GM12891 (cell line): Measurements from ENCODE around the gene IQGAP2.

Experiments used
- DNase-seq: peaks from one replicate; pipeline ENCODE4 v3.0.0; 2011; ENCODE audit warnings: low spot score; ENCODE audit not compliant: insufficient read length
- FAIRE-seq: peaks from 2 replicates; lab custom pipeline; 2011; peaks lifted over from hg19 to GRCh38; lab: Jason Lieb, UNC
- PAX5 ChIP-seq: IDR thresholded peaks from 2 replicates; pipeline ENCODE4 v1.6.1; 2011; ENCODE audit warnings: low read length, moderate library complexity, mild to moderate bottlenecking; ENCODE audit not compliant: insufficient read depth, severe bottlenecking
- POLR2A ChIP-seq: IDR thresholded peaks from 2 replicates; pipeline ENCODE4 v1.6.1; 2011; ENCODE audit warnings: low read depth, low read length, control low read depth
- POLR2AphosphoS5 ChIP-seq: IDR thresholded peaks from 2 replicates; pipeline ENCODE4 v1.6.1; 2011; ENCODE audit warnings: low read depth, low read length, control low read depth
- POU2F2 ChIP-seq: IDR thresholded peaks from 2 replicates; pipeline ENCODE4 v1.6.1; 2011; ENCODE audit warnings: low read depth, mild to moderate bottlenecking, control low read depth, low read length, moderate library complexity
- SPI1 ChIP-seq: IDR thresholded peaks from 2 replicates; pipeline ENCODE4 v1.6.1; 2011; ENCODE audit warnings: low read depth, low read length, control low read depth
- TAF1 ChIP-seq: IDR thresholded peaks from 2 replicates; pipeline ENCODE4 v1.6.1; 2011; ENCODE audit warnings: low read depth, low read length, control low read depth

IQGAP2 gene

DNA sequence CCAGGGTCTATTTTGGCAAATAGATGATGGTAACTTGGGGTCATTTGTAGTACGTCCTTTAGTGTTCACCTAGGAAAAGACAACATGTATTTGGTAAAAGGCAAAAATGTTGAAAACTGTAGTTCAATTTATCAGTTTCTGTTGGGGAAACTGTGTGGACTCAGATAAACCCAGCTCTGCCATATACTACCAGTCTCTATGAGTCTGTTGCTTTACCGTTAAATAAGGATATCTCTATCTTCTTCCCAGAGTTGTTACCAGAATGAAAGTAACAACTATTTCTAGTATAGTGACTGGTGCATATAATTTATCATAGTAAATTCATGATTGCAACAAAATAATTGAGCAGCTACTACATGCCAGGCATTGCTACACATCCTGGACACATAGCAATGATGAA lies 3.8 kb upstream of the IQGAP2 start:
- DNase-seq, result no peak
- TF ChIP-seq POU2F2, result no peak
- TF ChIP-seq POLR2AphosphoS5, result no peak
- no peak for TF ChIP-seq TAF1
- TF ChIP-seq POLR2A, result no peak
- no peak for FAIRE-seq

DNA sequence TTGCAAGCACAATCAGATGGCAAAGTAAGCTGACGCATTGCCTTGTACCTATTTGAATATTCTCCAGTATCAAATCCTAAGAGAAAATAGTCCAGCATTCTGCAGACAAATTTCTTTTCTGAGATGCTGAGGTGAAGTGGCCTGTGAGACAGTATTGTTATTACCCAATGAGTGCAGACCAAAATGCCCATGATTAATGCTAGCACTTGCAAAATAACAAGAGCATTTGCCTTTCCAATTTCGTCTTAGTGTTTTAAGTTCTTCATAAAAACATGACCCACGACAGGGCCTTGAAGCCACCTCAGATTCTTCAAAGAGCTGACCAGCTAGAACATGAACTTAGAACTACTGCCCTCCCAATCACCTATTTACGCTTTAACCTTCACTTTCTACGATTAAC lies 2.6 kb upstream of the IQGAP2 start:
- TF ChIP-seq POLR2AphosphoS5 (no peak), POU2F2 (no peak), TAF1 (no peak)
- no peak for FAIRE-seq
- DNase-seq, result no peak

DNA sequence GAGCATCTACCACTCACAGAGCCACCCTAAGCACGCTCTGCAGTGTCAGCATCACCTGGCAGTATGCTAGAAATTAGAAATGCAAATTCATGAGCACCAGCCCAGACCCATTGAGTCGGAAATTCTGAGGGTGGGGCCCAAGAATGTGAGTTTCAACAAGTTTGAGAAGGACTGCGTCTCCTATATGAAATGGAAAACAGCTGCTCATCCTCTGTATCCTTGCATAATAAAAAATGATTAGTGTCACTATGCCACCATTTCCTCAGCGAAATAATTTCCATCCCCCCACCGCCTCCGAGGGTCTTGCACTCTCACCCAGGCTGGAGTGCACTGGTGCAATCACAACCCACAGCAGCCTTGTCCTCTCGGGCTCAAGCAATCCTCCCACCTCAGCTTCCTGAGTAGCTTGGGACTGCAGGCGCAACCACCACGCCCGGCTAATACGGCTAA lies 1.3 kb upstream of the IQGAP2 start:
- TF ChIP-seq POU2F2, result peak; percentile 76; the same call in 1 of the 2 replicates
- no peak for TF ChIP-seq POLR2A
- FAIRE-seq (peak; percentile 81), DNase-seq (no peak)

DNA sequence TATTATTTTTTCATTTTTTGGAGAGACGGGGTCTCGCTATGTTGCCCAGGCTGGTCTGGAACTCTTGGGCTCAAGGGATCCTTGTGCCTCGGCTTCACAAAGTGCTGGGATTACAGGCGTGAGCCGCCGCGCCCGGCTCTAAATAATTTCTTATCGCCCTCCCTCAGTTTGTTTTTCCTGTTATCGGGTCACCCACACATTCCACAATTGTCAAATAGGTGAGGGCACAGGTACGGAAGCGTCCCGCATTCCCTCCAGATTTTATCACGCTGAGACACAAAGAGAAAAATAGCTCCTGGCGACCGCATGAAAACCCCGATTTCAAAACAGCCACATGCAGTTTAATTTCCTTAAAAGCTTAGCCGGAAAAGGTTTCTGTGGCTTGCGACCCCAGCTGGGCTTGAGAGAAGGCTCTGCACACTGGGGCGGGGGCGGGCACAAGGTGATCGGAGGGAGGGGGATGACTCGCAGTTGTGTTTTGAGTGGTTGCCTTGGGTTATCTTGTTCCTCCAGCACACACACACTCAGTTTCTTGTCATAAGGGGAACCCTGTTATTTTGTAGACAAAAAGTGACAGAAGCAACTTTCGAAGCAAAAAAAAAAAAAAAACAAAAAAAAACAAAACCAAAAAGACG lies 717 bp upstream of the IQGAP2 start:
- peak; percentile 54 for DNase-seq
- peak; percentile 84 for FAIRE-seq
- TF ChIP-seq POU2F2 (0 out of 2 replicates have a peak, but pooled peaks have one; percentile 20), POLR2A (no peak)

DNA sequence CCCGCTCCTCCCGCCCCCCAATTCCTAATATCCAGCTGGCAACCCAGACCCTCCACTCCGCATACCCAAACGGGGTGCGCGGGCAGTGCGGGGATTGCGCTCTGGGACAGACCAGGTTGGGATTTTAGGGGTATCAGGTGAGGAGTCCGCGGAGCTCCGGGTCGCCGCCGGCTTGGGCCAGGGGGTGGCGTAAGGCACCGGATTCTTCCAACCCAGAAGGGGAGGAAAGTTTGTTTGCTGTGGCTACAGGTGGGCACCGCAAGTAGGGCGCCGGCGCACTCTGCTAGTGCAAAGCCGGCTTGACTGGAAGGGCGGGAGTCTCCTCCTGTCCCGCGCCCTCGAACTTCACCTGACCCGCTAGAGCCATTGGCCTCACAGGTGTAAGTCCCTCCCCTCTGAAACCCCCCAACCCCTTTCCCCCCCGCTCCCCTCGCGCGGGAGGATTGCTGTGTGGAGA lies 709 bp downstream of the IQGAP2 start:
- DNase-seq, result peak; percentile 30
- no peak for FAIRE-seq
- no peak for TF ChIP-seq PAX5
- no peak for TF ChIP-seq POLR2A
- TF ChIP-seq SPI1, result no peak
- no peak for TF ChIP-seq POLR2AphosphoS5
- no peak for TF ChIP-seq POU2F2
- no peak; the same call in 1 of the 2 replicates for TF ChIP-seq TAF1

DNA sequence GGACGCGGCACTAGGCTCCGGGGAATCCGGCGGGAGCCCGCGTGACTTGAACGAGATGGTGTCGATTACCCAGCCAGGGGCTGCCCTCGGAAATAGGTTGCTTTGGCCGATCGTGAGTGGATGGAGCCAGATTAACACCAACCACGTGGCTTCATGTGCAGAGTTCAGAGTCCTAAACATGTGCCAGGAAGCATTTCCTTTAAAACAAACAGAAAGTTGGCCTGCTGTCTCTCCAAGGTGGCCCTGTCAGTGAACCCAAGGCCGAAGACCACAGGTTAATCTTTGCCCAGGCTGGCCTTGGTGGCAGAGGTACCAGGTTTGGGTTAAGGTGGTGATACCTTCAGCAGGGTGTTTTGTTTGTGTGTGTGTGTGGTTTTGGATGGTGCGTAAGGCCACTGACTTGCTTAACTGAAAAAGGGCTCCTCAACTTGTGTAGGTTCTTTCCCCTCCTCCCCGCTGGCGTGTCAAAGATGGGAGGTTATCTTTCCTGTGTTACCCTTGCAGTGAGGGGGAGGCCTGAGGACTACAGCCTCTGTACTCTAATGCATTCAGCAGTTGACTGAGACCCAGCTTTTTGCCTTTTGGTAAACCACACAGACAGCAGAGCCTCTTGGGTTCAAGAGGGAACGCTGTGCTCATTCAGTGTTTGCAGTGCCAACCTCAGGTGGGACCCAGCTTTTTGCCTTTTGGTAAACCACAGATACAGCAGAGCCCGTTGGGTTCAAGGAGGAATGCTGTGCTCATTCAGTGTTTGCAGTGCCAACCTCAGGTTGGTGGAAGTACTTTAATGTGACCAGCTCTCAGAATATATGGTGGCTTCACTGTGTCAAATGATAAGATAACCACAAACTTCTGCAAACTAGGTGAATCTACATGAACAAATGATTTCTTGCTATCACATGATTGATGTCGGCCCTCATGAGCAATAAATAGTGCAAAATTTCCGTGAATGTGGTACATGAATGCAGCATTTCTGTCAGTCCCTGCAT lies 1.4 kb downstream of the IQGAP2 start:
- DNase-seq (peak; percentile 25), FAIRE-seq (peak; percentile 93)
- no peak for TF ChIP-seq TAF1
- TF ChIP-seq SPI1, result no peak
- TF ChIP-seq POLR2A, result no peak; the same call in 1 of the 2 replicates
- no peak; the same call in 1 of the 2 replicates for TF ChIP-seq POU2F2
- peak; percentile 55; the same call in 1 of the 2 replicates for TF ChIP-seq POLR2AphosphoS5

GRCh38 chr5:76406014-76406413 lies 2.9 kb downstream of the IQGAP2 start:
- FAIRE-seq (peak; percentile 38), DNase-seq (no peak)
- no peak for TF ChIP-seq SPI1
- no peak for TF ChIP-seq POLR2A
- no peak for TF ChIP-seq POLR2AphosphoS5
- no peak for TF ChIP-seq TAF1
- TF ChIP-seq POU2F2, result no peak
- no peak for TF ChIP-seq PAX5

GRCh38 chr5:76406673-76407072 lies 3.6 kb downstream of the IQGAP2 start:
- DNase-seq (no peak), FAIRE-seq (peak; percentile 71)
- TF ChIP-seq POLR2A (no peak), POLR2AphosphoS5 (no peak), POU2F2 (no peak), SPI1 (no peak), TAF1 (no peak), PAX5 (no peak)

- TF ChIP-seq POLR2A (no peak), TAF1 (no peak), POLR2AphosphoS5 (no peak), POU2F2 (no peak), SPI1 (no peak), PAX5 (no peak)
- DNase-seq (no peak), FAIRE-seq (peak; percentile 87)
These were observed 5.1 kb downstream of the IQGAP2 start for GRCh38 chr5:76408104-76408654.

DNA sequence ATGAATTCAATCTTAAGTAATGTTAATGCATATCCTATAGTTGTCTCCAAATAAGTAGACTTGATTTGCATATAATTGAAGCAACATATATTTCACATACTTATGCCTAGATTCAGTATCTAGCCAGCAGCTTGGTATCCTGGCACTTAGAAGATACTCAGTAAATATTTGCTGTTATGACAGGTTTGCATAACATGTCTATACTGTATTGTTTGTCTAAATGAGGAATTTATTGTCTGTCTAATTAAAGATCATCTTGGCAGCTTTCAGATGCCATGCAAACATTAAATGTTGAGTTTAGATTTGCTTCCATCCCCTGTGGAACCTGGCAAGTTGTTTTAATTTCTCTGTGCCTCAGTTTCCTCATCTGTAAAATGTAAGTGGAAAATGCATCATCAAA lies 9.4 kb downstream of the IQGAP2 start:
- TF ChIP-seq POU2F2 (no peak), PAX5 (no peak), POLR2A (no peak), SPI1 (no peak), POLR2AphosphoS5 (no peak), TAF1 (no peak)
- FAIRE-seq (peak; percentile 72), DNase-seq (no peak)
